OCI-LY3 (cell line): ENCODE data around the gene ARID5B.

ENCODE experiments used
- EZH2phosphoT487 ChIP-seq: fragments of 200-600 bp; shearing (Covaris generic); IDR thresholded peaks from 2 replicates; pipeline ENCODE4 v1.6.1; 2018; ENCODE audit warnings: antibody characterized with exemption, mixed run types, low read depth
- TF ChIP-seq, protein P1 (sequence below): fragments of 200-600, 300-600 bp; sonication (generic); IDR thresholded peaks from 2 replicates; pipeline ENCODE4 v1.5.1; 2014; ENCODE audit warnings: antibody characterized with exemption, low read length, low read depth

DNA sequence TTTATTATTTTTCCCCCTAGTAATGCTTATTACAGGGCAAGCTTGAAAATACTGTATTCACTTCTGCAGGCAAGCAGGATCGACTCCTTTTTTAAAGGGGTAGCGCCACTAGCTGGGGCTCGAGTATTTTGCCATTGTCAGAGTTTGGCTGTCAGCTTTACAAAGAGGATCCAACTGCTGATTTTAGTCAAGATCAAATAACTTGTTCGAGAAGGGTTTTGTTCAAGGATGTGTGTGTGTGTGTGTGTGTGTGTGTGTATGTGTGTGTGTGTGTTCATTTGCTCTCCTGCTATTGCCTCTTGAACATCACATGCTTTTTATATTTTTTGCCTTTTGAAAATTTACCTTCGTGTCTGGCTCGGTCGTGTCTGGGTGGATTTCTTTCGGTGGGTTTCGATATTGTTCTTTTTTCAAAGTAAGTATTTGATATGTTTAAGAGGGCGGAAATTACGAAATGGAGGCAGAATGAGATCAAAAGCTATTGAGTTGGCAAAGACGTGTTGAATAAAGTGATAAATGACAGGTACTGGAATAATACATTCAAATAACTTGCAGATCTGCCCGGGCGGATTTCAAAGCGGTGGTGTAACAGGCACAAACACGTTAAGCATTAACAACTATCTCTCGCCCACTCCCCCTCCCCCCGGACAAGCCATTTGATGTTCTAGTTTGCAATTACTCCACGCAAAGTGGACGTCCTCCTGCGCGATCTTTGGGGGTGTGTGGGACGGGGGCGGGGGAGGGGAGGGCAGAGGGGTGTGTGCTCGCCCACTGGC, 1.1 kb downstream of the ARID5B start:
- TF ChIP-seq, protein P1, sequence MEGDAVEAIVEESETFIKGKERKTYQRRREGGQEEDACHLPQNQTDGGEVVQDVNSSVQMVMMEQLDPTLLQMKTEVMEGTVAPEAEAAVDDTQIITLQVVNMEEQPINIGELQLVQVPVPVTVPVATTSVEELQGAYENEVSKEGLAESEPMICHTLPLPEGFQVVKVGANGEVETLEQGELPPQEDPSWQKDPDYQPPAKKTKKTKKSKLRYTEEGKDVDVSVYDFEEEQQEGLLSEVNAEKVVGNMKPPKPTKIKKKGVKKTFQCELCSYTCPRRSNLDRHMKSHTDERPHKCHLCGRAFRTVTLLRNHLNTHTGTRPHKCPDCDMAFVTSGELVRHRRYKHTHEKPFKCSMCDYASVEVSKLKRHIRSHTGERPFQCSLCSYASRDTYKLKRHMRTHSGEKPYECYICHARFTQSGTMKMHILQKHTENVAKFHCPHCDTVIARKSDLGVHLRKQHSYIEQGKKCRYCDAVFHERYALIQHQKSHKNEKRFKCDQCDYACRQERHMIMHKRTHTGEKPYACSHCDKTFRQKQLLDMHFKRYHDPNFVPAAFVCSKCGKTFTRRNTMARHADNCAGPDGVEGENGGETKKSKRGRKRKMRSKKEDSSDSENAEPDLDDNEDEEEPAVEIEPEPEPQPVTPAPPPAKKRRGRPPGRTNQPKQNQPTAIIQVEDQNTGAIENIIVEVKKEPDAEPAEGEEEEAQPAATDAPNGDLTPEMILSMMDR, result peak; percentile 50
- TF ChIP-seq EZH2phosphoT487, result no peak
